HepG2 (cell line): Measurements from ENCODE around the gene PHKB. TPM values are rescaled to one million over a fixed set of nuclear protein-coding genes. Genes with fewer than 3 reads are reported as not detected.

ENCODE experiments used
- BRCA1 ChIP-seq: sonication (generic); formaldehyde crosslinking; IDR thresholded peaks from 2 replicates; pipeline ENCODE4 v1.4.0; 2020; ENCODE audit warnings: missing genetic modification reagents
- CC2D1A ChIP-seq: sonication (generic); formaldehyde crosslinking; IDR thresholded peaks from 2 replicates; pipeline ENCODE4 v1.8.1; 2023; ENCODE audit warnings: mild to moderate bottlenecking, missing genetic modification reagents
- CHD4 ChIP-seq: fragments of 200-600 bp; sonication (generic); IDR thresholded peaks from 2 replicates; pipeline ENCODE4 v1.7.0; 2017; ENCODE audit warnings: mild to moderate bottlenecking, low read length, borderline replicate concordance
- FOXA3 ChIP-seq: IDR thresholded peaks from 2 replicates; pipeline ENCODE4 v1.6.1; 2016; ENCODE audit warnings: missing genetic modification reagents, missing compliant biosample characterization
- JUND ChIP-seq: sonication (generic); formaldehyde crosslinking; IDR thresholded peaks from 2 replicates; pipeline ENCODE4 v1.8.0; 2022; ENCODE audit warnings: mild to moderate bottlenecking, missing genetic modification reagents
- MATR3 ChIP-seq: sonication (generic); formaldehyde crosslinking; IDR thresholded peaks from 2 replicates; pipeline ENCODE4 v1.4.0; 2020; ENCODE audit warnings: missing genetic modification reagents
- MTERF4 ChIP-seq: sonication (generic); formaldehyde crosslinking; IDR thresholded peaks from 2 replicates; pipeline ENCODE4 v1.8.0; 2023; ENCODE audit warnings: mild to moderate bottlenecking, missing genetic modification reagents
- MYNN ChIP-seq: sonication (generic); formaldehyde crosslinking; IDR thresholded peaks from 2 replicates; pipeline ENCODE4 v1.4.0; 2020; ENCODE audit warnings: mild to moderate bottlenecking, low read depth, missing genetic modification reagents
- POGZ ChIP-seq: sonication (generic); formaldehyde crosslinking; IDR thresholded peaks from 2 replicates; pipeline ENCODE4 v1.4.0; 2020; ENCODE audit warnings: mild to moderate bottlenecking, missing genetic modification reagents
- PRMT3 ChIP-seq: sonication (generic); formaldehyde crosslinking; IDR thresholded peaks from 2 replicates; pipeline ENCODE4 v1.8.1; 2022; ENCODE audit warnings: low read depth, mild to moderate bottlenecking, moderate library complexity, missing genetic modification reagents, borderline replicate concordance
- RELA ChIP-seq: sonication (generic); formaldehyde crosslinking; IDR thresholded peaks from 2 replicates; pipeline ENCODE4 v1.4.0; 2020; ENCODE audit warnings: missing genetic modification reagents
- YEATS2 ChIP-seq: sonication (generic); formaldehyde crosslinking; IDR thresholded peaks from 2 replicates; pipeline ENCODE4 v1.4.0; 2020; ENCODE audit warnings: missing genetic modification reagents, borderline replicate concordance
- ZBED4 ChIP-seq: sonication (generic); formaldehyde crosslinking; IDR thresholded peaks from 2 replicates; pipeline ENCODE4 v1.4.0; 2020; ENCODE audit warnings: missing genetic modification reagents, borderline replicate concordance
- ZFP1 ChIP-seq: IDR thresholded peaks from 2 replicates; pipeline ENCODE4 v1.6.1; 2016
- ZNF512 ChIP-seq: sonication (generic); formaldehyde crosslinking; IDR thresholded peaks from 2 replicates; pipeline ENCODE4 v1.4.0; 2020; ENCODE audit warnings: mild to moderate bottlenecking, missing genetic modification reagents
- ZNF746 ChIP-seq: sonication (generic); formaldehyde crosslinking; IDR thresholded peaks from 2 replicates; pipeline ENCODE4 v1.8.0; 2022; ENCODE audit warnings: mild to moderate bottlenecking, missing genetic modification reagents
- ZSCAN29 ChIP-seq: sonication (generic); formaldehyde crosslinking; conservative IDR thresholded peaks from 2 replicates; pipeline ENCODE4 v1.4.0; 2020; ENCODE audit warnings: mild to moderate bottlenecking, missing genetic modification reagents
- polyA plus RNA-seq, 8 experiments: library from polyadenylated mRNA; depleted of rRNA in 3 of 8; stranded (reverse) in 7 of 8; unstranded in 1 of 8; fragments of >200 nt; fragmentation: Illumina TruSeq in 4 of 8; extraction: Trizol in 4 of 8; gene quantifications; 2 replicates each; pipeline versions ENCODE4 v1.2.1 to v1.2.3, GENCODE V29; 2011 to 2016; ENCODE audit warnings: low read depth in 4 of 8, missing spikeins in 1 of 8, mixed read lengths in 1 of 8; ENCODE audit not compliant: insufficient read depth in 1 of 8
- total RNA-seq, 5 experiments: library from RNA; depleted of rRNA; stranded (reverse); fragments of >200 nt; fragmentation: Illumina TruSeq; extraction: Trizol; gene quantifications; 2 replicates each; pipeline ENCODE4 v1.2.3, GENCODE V29; 2016; ENCODE audit warnings: low read depth in 1 of 5
- TF ChIP-seq, protein P1 (sequence below): sonication (generic); formaldehyde crosslinking; IDR thresholded peaks from 2 replicates; pipeline ENCODE4 v1.9.0; 2021; ENCODE audit warnings: missing genetic modification reagents, borderline replicate concordance
- TF ChIP-seq, protein P2 (sequence below): sonication (generic); formaldehyde crosslinking; IDR thresholded peaks from 2 replicates; pipeline ENCODE4 v1.5.0; 2020; ENCODE audit warnings: mild to moderate bottlenecking, missing genetic modification reagents

PHKB gene
- total and polyA plus RNA-seq, 2 of the 13 experiments (the other 11 are each of a cell fraction or from before 2014, with no cell fraction given), result 66.0 to 80.8 TPM

DNA sequence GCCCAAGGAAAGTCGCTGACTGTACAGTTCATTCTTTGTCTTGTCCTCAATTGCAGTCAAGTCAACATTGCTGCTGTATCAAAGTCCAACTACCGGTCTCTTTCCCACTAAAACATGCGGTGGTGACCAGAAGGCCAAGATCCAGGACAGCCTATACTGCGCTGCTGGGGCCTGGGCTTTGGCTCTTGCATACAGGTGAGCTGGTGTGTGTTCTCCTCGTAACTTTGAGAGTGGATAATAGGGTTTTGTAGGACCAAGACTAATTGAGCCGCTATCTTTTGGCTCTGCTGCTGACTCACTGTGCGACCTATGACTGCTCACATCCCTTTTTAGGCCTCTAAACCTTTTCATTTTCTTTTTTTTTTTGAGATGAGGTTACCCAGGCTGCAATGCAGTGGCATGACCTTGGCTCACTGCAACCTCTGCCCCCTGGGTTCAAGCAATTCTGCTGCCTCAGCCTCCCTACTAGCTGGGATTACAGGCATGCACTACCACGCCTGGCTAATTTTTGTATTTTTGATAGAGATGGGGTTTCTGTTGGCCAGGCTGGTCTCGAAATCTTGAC lies 38.7 kb downstream of the PHKB start (continued):
- TF ChIP-seq MTERF4 (CRISPR knock-in tag) (no peak), RELA (no peak), MYNN (no peak), ZFP1 (0 out of 2 replicates have a peak, but pooled peaks have one; percentile 13), JUND (CRISPR knock-in tag) (no peak), PRMT3 (CRISPR knock-in tag) (no peak), CC2D1A (CRISPR knock-in tag) (0 out of 2 replicates have a peak, but pooled peaks have one; percentile 2), FOXA3 (CRISPR knock-in tag) (peak; percentile 92), ZBED4 (no peak; the same call in 1 of the 2 replicates), MATR3 (CRISPR knock-in tag) (no peak), ZNF512 (no peak), CHD4 (peak; percentile 46; the same call in 1 of the 2 replicates), ZSCAN29 (peak; percentile 86; the same call in 1 of the 2 replicates), BRCA1 (CRISPR knock-in tag) (no peak; the same call in 1 of the 2 replicates), ZNF746 (CRISPR knock-in tag) (0 out of 2 replicates have a peak, but pooled peaks have one; percentile 42), YEATS2 (CRISPR knock-in tag) (0 out of 2 replicates have a peak, but pooled peaks have one; percentile 55), POGZ (CRISPR knock-in tag) (peak; percentile 95)
- TF ChIP-seq, protein P1, sequence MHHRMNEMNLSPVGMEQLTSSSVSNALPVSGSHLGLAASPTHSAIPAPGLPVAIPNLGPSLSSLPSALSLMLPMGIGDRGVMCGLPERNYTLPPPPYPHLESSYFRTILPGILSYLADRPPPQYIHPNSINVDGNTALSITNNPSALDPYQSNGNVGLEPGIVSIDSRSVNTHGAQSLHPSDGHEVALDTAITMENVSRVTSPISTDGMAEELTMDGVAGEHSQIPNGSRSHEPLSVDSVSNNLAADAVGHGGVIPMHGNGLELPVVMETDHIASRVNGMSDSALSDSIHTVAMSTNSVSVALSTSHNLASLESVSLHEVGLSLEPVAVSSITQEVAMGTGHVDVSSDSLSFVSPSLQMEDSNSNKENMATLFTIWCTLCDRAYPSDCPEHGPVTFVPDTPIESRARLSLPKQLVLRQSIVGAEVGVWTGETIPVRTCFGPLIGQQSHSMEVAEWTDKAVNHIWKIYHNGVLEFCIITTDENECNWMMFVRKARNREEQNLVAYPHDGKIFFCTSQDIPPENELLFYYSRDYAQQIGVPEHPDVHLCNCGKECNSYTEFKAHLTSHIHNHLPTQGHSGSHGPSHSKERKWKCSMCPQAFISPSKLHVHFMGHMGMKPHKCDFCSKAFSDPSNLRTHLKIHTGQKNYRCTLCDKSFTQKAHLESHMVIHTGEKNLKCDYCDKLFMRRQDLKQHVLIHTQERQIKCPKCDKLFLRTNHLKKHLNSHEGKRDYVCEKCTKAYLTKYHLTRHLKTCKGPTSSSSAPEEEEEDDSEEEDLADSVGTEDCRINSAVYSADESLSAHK, result no peak
- TF ChIP-seq, protein P2, sequence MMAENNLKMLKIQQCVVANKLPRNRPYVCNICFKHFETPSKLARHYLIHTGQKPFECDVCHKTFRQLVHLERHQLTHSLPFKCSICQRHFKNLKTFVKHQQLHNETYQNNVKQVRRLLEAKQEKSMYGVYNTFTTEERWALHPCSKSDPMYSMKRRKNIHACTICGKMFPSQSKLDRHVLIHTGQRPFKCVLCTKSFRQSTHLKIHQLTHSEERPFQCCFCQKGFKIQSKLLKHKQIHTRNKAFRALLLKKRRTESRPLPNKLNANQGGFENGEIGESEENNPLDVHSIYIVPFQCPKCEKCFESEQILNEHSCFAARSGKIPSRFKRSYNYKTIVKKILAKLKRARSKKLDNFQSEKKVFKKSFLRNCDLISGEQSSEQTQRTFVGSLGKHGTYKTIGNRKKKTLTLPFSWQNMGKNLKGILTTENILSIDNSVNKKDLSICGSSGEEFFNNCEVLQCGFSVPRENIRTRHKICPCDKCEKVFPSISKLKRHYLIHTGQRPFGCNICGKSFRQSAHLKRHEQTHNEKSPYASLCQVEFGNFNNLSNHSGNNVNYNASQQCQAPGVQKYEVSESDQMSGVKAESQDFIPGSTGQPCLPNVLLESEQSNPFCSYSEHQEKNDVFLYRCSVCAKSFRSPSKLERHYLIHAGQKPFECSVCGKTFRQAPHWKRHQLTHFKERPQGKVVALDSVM (CRISPR knock-in tag), result peak; percentile 61
